ENCODE measurements around the gene FLYWCH2.

The FLYWCH2 gene

DNA sequence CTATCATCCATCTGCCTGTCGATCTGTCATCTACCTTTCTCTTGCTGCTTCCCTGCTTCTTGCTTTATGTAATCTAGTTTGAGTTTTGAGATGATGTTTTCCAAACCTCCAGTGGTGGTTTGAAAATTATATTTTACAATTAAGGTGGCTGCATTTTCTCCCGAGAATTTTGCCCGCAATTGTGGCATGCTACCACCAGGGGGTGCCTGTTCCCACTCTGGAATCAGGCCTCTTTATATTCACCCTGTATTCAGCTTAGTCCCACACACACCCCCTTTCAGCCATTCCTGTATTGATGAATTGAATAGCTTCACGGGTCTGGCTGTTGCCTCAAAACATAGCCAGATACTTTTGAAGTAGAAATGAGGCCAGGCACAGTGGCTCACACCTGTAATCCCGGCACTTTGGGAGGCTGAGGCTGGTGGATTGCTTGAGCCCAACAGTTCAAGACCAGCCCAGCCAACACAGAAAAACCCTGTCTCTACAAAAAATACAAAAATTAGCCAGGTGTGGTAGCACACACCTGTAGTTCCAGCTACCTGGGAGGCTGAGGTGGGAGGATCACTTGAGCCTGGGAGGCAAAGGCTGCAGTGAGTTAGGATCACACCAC is 28.2 kb upstream of the FLYWCH2 start:
- FAIRE-seq: no peak

DNA sequence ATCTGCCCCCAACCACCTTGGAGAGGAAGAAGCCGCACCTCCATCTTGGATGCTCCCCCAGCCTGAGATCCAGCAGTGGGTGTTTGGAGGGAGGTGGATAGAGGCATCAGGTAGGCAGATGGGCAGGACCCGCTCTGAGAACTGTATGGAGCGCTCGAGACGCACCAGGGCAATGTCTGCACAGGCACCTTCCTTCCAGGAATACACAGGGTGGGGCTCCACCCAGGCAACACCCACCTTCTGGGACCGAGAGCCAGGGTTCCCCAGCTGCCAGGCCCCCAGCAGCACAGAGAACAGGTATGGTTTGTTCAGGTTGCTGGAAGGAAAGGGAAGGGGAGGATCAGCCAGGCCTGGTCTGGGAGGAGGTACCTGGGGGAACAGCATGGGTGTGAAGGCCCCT is 27.5 kb upstream of the FLYWCH2 start:
- FAIRE-seq: no peak

DNA sequence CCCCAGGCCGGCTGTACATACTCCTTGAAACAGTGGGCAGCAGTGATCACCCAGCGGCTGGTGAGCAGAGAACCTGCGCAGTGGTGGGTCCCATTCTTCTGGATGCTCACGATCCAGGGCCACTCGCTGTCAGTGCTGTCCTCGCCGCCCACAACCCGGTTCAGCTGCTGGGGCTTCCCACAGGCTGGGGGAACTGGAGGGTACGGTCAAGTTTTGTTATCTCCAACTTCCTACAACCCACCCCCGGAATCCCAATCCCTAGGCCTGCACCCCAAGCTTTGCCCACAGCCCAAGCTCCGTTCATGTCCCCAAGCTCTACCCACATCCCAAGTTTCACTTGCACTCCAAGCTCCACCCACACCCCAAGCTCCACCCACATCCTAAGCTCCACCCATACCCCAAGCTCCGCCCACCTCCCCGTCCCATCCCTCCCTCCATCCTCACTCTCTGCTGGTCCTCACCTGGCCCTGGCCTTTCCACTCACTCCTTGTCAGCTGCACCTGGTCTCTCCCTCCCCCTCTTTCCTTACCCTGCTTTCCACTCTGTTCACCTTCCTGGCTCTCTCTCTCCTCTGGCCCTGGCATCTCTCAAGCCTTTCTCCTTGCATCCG is 26.8 kb upstream of the FLYWCH2 start:
- no peak for FAIRE-seq

DNA sequence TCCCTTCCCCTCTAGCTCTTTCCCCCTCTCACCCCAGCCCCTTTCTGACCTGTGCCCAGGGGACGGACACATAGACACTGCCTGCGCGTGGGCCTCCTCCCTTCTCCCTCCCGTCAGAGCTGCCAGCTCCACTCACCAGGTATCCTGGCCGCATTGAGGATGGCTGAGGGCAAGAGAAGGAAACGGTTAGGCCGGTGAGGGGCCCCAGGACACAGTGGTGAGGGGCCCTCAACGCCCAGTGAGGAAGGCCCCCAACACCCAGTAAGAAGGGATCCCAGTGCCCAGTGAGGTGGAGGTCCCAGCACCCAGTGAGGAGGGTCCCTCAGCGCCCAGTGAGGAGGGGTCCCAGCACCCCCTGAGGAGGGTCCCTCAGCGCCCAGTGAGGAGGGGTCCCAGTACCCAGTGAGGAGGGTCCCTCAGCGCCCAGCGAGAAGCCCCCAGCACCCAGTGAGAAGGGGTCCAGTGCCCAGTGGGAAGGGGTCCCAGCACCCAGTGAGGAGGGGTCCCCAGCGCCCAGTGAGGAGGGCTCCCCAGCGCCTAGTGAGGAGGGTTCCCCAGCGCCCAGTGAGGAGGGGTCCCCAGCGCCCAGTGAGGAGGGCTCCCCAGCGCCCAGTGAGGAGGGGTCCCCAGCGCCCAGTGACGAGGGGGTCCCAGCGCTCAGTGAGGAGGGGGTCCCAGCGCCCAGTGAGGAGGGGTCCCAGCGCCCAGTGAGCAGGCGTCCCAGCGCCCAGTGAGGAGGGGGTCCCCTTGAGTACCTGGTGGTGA is 26.1 kb upstream of the FLYWCH2 start:
- no peak for FAIRE-seq

DNA sequence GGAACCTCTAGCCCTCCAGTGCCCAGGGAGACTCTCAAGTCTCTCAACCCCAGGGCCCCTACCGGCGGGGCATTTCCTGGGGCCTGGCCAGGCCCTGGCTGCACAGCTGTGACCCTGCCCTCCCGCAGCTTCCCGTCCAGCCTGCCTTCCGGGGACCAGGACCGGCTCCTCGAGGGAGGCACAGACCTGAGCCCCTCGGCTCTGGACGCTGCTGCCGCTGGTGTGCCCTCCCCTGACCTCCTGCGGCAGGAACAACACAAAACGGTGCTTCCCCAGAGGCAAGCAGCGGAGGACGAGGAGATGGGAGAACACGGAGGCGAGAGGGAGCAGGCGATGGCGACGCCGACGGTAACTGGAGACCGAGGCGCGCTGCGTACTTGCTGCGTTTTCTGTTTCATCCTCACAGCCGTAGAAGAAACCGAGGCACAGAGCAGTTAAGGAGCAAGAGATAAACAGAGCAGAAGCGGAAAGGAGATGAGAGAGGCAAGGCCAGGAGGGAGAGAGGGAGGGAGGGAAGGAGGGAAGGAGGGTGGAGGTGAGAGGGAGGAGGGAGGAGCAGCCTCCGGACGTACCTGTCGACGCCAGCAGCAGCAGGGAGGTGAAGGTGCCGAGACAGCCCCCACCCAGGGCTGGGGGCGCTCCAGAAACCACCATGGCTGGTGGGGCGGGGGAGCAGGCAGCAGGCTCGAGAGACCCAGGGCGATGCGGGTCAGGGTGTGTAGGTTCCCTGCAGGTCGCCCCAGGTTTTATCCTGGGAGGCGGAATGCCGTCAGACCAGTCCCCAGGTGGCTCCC is 25.4 kb upstream of the FLYWCH2 start, which contains the start of gene PRSS22:
PRSS22 (minus strand) TSS at position 720 of the 794 bp plus-strand sequence; CDS start at position 654, 66 bp downstream.
- FAIRE-seq: no peak

DNA sequence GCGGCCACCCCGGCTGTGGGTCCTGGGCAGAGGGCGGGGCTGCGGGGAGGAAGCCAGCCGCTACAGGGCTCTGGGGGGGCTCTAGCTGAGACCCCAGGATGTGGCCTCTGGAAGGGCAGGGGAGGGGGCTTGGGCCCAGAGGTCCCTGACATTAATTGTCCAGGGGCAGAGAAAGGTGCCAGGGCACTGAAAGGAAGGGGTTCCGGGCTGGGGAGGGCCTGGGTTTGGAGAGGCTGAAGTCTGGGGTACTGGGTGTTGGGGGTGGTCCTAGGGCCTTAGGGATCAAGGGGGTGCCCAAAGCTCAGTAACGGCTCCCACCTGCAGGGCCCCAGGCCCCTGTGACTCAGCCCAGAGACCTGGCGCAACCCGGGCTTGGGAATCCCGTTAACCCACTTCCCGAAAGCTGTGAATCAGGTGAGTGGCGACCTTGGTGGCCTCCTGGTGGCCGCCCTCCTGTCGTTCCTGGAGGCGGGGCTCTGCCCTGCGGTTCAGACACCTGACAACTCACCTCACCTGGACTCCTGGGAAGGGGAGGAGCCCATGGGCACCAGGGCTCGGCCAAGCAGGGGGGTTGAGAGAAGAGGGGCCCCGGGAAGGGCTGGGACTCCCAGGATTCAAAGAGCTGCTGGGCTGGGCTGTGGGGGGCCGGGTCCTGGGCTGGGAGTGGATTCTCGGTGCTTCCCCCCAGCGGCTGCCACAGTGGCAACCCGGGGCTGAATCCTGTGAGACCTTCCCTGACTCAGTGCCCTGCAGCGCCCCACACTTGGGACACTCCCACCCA is 24.6 kb upstream of the FLYWCH2 start:
- no peak for FAIRE-seq

DNA sequence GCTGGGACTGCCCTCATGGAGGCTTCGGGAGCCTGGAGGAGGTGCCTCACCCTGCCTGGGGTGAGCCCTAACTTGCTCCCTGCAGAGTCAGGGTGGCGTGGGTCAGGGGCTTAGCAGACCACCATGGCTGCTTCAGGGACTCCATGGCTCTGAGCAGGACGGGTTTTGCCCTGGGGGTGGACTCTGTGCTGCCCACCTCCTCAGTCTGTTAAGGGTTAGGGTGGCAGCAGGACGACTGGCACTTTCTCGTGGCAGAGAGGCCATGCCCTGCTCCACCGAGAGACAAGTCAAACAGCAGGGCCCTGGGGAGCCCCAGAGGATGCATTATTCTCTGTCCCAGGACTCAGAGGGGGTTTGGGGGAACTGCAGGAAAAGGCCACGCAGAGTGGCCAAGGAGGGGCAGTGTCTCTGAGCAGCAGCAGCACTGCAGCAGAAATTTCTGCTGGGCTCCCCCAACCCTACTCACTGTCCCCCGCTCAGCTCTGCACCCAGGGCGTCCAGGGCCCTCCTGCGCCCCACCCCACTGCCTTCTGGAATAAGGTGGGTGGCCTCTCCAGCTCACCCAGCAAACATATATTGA is 23.2 kb upstream of the FLYWCH2 start:
- FAIRE-seq: no peak

DNA sequence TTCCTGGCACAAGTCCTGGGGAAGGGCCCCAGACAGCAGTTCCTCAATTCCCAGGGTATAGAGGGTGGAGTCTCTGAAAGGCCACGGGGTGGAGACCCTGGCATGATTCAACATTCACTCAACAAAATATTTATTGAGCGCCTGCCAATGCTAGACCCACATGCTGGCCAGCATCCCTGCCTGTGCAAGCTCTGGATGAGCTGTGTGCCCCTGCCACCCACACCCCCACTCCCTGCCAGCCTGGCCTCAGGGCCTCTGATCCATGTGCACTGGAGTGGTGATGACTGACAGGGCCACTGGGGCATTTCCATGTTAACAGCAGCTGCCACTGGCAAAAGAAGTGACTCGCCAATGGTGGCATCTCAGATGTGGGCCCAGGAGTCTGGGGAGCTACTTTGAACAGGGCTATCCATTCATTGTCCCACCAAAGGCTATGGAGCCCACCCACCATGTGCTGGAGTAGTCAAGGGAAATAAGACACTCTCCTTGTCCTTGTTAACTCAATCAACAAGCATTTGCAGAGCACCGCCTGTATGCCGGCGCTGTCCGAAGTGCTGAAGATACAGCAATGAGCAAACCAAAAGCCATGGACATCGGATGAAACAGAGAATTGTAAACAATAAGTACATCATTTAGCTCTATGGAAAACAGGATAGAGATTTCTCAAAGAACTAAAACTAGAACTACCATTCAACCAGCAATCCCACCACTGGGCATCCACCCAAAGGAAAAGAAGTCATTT is 22.0 kb upstream of the FLYWCH2 start:
- FAIRE-seq: no peak

DNA sequence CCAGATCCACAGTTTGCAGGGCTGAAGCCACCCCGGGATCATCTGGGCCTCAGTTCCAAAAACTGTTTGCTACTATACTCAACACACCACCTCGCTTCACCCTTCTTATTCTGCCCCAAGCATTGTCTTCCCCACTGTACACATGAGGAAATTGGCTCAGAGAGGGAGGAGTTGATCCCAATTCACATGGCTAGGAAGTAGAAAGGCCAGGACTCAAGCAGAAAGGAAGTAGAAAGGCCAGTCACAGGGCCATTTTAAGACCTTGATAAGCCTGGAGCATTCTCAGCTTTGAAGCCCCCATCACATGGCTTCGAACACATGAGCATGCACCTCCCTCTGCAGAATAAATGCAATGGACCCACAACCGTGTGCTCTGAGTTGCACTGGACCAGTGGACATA is 17.4 kb upstream of the FLYWCH2 start:
- FAIRE-seq: no peak

DNA sequence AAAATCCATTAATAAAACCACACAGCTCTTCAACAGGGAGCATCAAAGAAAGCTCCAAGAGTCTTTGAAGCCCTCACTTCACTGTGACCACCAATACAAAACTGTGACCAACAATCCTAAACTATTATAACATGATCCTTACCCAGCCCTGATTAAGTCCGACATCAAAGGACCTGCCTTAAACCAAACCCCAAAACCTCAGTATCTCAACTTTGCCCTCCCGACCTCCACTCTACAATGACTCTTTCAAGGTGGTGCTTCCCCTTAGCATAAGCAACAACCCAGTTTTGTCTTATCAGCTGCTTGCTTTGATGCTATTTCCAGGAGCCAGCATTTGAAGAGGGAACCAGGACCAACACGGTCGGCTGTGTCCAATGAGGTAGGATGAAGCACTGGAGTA is 16.6 kb upstream of the FLYWCH2 start:
- no peak for FAIRE-seq

DNA sequence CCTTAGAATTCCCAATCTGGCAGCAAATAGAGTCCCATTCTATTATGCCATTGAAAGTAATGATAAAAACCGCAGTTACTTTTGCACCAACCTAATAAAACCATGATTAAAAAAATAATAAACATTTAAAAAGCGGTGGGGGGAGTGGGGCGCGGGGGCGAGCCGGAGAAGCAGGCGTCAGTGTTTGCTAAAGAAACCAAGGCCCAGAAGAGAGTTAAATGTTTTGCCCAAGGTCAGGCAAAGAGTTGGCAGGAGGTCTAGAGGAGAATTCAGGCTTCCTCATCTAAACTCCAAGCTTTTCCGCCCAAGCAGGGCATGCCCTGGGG is 15.4 kb upstream of the FLYWCH2 start:
- no peak for FAIRE-seq

DNA sequence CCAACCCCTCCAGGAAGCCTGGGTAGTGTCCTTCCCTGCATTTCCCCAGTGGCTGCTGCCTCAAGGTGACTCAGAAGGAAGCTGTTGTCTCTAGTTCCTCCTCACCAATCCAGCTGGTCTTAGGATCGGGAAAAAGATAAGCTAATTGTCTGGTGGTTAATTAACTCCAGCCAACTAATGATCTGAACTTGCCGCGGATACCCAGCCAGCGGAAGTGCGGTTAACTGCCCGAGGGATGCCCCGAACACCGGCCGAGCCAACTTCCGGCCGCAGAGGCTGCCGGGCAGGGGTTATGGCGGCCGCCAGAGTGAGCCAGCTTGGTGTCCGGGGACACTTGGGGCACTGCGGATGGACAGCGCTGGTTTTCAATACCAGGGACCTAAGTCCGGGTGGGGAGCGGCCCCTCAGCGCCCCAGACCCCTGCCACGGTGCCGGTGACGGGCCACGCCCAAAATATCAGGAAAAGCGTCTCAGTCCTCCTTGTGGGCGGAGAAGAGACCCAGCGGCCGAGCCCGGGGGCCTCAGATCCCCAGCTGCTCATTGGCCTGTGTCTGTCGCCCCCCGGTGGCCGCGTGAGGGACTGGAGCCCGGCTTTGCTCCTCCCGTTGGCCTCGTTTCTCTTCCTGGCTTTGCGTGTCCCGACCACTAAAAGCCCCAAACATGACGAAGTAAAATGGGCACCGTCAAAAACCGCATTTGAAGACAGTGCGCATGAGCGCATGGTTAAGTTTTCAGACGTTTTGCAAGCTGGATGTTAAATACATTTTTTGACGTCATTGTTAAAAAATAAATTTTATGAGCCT is 14.8 kb upstream of the FLYWCH2 start:
- FAIRE-seq: peak; percentile 68

DNA sequence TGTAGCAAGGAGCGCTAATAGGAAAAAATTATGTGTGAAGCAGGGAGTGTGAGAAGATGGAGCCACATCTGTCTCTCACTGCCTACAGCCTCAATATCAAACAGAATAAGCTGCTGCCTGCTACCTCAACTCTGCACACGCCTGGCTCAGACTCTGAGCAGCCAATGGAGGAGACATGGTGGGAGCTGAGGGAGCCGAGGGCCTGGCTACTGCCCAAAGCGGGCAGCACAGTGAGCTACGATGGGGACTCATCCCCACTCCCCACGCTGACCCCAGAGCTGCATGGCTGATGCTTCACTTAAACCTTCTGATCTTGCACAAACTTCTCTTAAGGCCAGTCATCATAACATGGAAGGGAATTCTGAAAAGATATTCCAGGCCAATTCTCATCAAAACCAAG is 11.1 kb upstream of the FLYWCH2 start:
- FAIRE-seq: no peak

DNA sequence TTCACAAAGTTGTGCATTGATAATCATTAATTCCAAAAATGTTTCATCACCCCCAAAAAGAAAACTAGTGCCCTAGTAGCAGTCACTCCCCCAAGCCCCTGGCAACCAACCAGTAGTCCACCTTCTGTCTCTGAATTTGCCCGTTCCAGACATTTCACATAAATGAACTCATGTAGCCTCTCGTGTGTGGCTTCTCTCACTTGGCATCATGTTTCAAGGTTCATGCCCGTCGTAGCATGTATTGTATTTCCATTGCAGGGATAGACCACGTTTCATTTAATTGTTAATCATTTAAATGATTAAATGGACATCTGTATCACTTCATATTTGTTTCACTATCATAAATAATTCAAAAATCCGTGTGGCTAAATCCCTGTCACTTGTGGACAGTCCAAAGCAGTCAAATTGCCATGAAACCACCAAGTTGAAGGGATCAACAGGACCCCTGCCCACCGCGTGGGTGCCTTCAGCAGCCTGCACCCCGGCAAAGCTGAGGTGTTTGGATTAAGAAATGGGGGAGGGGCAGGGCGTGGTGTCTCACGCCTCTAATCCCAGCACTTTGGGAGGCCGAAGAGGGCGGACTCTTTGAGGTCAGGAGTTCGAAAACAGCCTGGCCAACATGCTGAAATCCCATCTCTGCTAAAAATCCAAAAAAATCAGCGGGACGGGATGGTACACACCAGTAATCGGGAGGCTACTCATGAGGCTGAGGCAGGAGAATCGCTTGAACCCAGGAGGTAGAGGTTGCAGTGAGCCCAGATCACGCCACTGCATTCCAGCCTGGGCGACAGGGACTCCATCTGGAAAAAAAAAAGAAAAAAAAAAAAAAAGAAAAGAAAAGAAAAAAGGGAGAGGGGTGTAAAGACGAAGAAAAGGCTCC is 8.7 kb upstream of the FLYWCH2 start:
- no peak for FAIRE-seq

DNA sequence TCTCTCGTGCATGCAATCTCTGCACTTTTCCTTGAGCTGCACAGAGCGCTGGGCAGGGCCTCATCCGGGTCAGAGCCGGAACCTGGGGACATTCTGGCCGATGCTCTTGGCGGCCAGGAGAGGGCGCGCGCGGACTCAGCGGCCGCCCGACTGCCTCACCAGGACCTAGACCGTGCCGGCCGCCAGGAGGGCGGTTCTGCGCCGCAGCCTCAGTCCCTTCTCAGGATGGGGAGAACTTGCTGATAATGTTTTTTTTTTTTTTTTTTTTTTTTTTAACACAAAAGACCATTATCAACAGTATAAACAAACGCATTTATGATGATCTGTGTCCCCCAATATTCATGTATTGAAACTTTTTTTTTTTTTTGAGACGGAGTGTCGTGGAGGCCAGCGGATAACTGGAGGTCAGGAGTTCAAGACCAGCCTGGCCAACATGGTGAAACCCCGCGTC is 8.1 kb upstream of the FLYWCH2 start:
- no peak for FAIRE-seq

DNA sequence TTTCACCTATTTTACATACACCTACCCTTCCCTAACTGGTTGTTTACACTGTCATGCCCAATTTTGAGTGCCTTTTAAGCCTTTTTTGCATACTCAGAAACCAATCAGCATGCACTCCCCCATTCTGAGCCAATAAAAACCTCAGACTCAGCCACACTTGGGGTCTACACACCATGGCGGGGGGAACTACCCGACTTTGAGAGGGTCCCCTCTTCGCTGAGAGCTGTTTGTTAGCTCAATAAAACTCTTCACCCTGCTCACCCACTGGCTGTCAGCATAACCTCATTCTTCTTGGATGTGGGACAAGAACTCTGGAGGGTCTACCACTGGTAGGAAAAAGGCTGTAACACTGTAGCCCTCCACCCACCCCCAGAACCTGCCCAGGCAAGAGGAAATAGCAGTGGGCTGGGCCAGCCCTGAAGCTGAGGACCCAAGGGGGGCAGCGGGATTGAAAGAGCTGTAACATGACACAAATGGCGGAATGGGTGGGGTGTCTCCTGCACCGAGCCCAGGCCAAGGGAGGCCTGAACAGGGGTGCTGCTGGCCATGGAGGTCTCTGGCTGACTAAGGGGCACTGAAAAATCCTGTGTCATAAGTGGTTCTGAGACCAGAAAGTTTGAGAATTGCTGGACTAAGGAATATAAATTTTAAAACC is 3.0 kb upstream of the FLYWCH2 start:
- FAIRE-seq: no peak

DNA sequence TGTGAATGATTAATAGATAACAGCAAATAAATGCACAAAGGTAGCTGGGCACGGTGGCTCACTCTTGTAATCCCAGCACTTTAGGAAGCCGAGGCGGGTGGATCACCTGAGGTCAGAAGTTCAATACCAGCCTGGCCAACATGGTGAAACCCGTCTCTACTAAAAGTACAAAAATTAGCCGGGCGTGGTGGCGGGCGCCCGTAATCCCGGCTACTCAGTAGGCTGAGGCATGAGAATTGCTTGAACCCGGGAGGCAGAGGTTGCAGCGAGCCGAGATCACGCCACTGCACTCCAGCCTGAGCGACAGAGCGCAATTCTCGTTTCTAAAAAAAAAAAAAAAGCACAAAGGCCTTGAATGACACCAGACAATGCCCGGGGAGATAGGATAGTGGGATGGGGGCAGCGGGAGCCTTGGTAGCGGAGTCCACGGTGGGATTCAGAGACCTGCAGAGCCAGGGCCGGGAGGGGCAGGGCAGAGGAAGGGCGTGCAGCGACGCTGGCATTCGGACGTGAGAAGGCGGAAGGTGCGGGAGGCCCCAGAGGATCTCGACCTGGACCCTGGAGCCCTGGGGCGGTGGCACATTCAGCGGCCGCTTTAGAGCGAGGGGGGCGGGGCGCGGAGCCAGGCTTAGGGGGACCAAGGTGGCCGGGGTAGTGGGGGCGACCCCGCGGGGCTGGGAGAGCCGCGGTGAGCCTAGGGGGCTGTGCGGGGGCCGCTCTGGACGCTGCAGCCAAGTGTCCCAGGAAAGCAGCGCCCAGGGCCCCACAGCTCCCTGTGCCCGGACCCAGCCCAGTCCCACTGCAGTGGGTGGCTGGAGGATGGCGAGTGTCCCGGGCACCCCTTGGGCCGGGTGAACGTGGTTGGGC is 999 bp upstream of the FLYWCH2 start:
- FAIRE-seq: no peak

DNA sequence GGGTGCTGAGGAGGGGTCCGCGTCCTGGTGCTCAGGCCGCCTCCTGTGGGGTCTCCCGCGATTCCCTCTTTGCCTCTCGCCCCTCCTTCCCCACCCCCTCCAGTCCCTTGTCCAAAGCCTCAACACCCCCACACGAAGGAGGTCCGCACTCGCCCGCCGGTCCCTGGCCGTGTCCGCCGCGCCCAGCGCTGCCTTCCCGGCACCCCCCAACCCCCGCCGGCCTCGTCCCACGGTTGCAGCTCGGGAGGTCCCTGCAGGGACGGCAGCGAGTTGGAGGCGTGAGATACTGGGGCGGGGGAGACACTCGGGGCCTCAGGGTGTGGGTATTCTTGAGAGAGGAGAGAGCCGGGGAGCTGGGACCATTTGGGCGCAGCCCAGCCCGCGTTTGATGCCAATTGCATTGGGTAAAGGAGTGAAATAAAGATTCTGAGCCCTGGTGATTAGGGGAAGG is 468 bp downstream of the FLYWCH2 start:
- FAIRE-seq: no peak

Measured in islet of Langerhans (tissue), 1 donor.